IPS-20b (cell line): Measurements from ENCODE around the gene NCK2.
"Not testable (repeated sequence)": the region's sequence is repeated elsewhere in the genome, so short reads cannot be mapped to it uniquely, and the experiment has no call there.

Experiments used
- H3K27ac ChIP-seq: one replicate; pipeline ENCODE4 v1.5.1; 2013; ENCODE audit warnings: low read length
- H3K27me3 ChIP-seq: 2 replicates; pipeline ENCODE4 v1.6.1; 2013; ENCODE audit warnings: mild to moderate bottlenecking, low read length, inconsistent platforms; ENCODE audit not compliant: insufficient read depth
- H3K36me3 ChIP-seq: 2 replicates; pipeline ENCODE4 v1.6.1; 2013; ENCODE audit warnings: low read depth, mild to moderate bottlenecking, inconsistent platforms, low read length, moderate library complexity; ENCODE audit not compliant: insufficient read depth
- H3K4me1 ChIP-seq: 2 replicates; pipeline ENCODE4 v1.6.1; 2013; ENCODE audit warnings: mild to moderate bottlenecking, control low read depth, inconsistent platforms, low read length, moderate library complexity; ENCODE audit not compliant: insufficient read depth
- H3K4me3 ChIP-seq: 2 replicates; pipeline ENCODE4 v1.5.1; 2013; ENCODE audit warnings: mild to moderate bottlenecking, low read length, inconsistent platforms
- H3K9ac ChIP-seq: 2 replicates; pipeline ENCODE4 v1.6.1; 2013; ENCODE audit warnings: low read depth, mild to moderate bottlenecking, inconsistent platforms, low read length, moderate library complexity
- H3K9me3 ChIP-seq: 2 replicates; pipeline ENCODE4 v1.6.1; 2013; ENCODE audit warnings: mild to moderate bottlenecking, low read depth, low read length, inconsistent platforms; ENCODE audit not compliant: insufficient read depth

The NCK2 gene

GRCh38 chr2:105771291-105771690 lies 26.6 kb downstream of the NCK2 start:
- not testable (repeated sequence) for H3K36me3 ChIP-seq, H3K9ac ChIP-seq, H3K9me3 ChIP-seq, H3K27ac ChIP-seq, H3K27me3 ChIP-seq, H3K4me3 ChIP-seq
- peaks cover 16% of the 10 kb centered on the region; the same call in 1 of the 2 replicates for H3K4me1 ChIP-seq

DNA sequence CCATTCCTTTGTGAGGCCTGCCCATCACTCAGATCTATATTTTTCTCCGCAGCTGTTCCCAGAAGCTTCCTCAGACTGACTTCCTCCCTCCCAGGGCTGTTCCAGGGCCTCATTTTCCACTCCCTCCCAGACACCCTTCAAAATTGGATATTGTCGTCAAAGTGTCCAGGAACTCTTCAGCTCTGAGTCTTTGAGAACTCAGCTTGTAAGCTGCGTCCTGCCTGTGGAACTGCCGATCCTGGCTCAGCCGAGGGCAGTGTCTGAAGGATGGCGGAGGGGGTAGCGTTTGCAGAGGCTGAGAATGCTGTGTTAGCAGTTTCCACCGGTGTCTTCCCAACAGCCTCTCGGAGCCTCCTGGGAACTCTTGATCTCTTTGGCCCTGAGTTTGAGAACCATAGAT lies 27.1 kb downstream of the NCK2 start:
- Histone ChIP-seq H3K4me3 (no peak overlapping the region), H3K27ac (no peak overlapping the region), H3K27me3 (no peaks in the 10 kb centered on the region), H3K36me3 (no peaks in the 10 kb centered on the region), H3K9ac (no peak overlapping the region), H3K9me3 (no peaks in the 10 kb centered on the region), H3K4me1 (peaks cover 16% of the 10 kb centered on the region; the same call in 1 of the 2 replicates)

DNA sequence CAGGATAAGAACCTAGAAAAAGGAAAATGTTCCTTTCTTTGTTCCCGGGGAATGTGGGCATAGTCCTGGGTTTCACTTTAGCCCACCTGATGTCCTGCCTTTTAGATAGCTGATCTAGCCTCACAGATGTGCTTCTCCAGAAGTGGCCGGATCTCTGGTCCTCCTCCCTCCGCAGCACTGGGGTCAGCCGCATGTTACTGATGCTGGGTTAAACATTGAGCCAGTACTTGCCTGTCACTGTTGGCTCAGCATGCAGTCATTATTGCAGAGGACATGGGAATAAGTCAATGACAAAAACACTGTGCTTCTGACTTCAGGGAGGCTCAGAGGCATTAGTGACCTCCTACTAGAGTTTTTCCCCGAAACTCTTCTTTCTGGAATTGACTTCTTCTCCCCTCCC lies 27.6 kb downstream of the NCK2 start:
- Histone ChIP-seq H3K27ac (no peak overlapping the region), H3K4me3 (no peak overlapping the region), H3K36me3 (no peaks in the 10 kb centered on the region), H3K27me3 (no peaks in the 10 kb centered on the region), H3K4me1 (peaks cover 16% of the 10 kb centered on the region; the same call in 1 of the 2 replicates), H3K9ac (no peak overlapping the region), H3K9me3 (no peaks in the 10 kb centered on the region)

- Histone ChIP-seq H3K4me1 (peaks cover 16% of the 10 kb centered on the region; the same call in 1 of the 2 replicates), H3K9ac (no peak overlapping the region), H3K36me3 (no peaks in the 10 kb centered on the region), H3K9me3 (no peaks in the 10 kb centered on the region), H3K27ac (no peak overlapping the region), H3K27me3 (no peaks in the 10 kb centered on the region), H3K4me3 (no peak overlapping the region)
Observed at GRCh38 chr2:105773568-105773967, 28.9 kb downstream of the NCK2 start.

- H3K27me3 ChIP-seq: no peaks in the 10 kb centered on the region
- peaks cover 10% of the 10 kb centered on the region; the same call in 1 of the 2 replicates for H3K4me1 ChIP-seq
- no peak overlapping the region for H3K27ac ChIP-seq
- no peak overlapping the region for H3K9ac ChIP-seq
- no peak overlapping the region for H3K4me3 ChIP-seq
- no peaks in the 10 kb centered on the region for H3K36me3 ChIP-seq
- no peaks in the 10 kb centered on the region for H3K9me3 ChIP-seq
Observed at GRCh38 chr2:105774781-105775337, 30.1 kb downstream of the NCK2 start.

- Histone ChIP-seq H3K4me3 (no peak overlapping the region), H3K4me1 (peaks cover 17% of the 10 kb centered on the region; the same call in 1 of the 2 replicates), H3K27me3 (no peaks in the 10 kb centered on the region), H3K9me3 (no peaks in the 10 kb centered on the region), H3K27ac (no peak overlapping the region), H3K9ac (no peak overlapping the region), H3K36me3 (no peaks in the 10 kb centered on the region)
Observed at GRCh38 chr2:105775809-105776559, 31.3 kb downstream of the NCK2 start.

- peaks cover 20% of the 10 kb centered on the region; the same call in 1 of the 2 replicates for H3K4me1 ChIP-seq
- no peak overlapping the region for H3K4me3 ChIP-seq
- H3K36me3 ChIP-seq: no peaks in the 10 kb centered on the region
- no peak overlapping the region for H3K9ac ChIP-seq
- H3K27ac ChIP-seq: no peak overlapping the region
- H3K27me3 ChIP-seq: no peaks in the 10 kb centered on the region
- no peaks in the 10 kb centered on the region for H3K9me3 ChIP-seq
Observed at GRCh38 chr2:105776560-105776928, 31.8 kb downstream of the NCK2 start.

GRCh38 chr2:105777031-105777482 lies 32.3 kb downstream of the NCK2 start:
- Histone ChIP-seq H3K4me3 (no peak overlapping the region), H3K4me1 (peaks cover 20% of the 10 kb centered on the region; the same call in 1 of the 2 replicates), H3K9ac (no peak overlapping the region), H3K36me3 (no peaks in the 10 kb centered on the region), H3K27me3 (no peaks in the 10 kb centered on the region), H3K27ac (no peak overlapping the region), H3K9me3 (no peaks in the 10 kb centered on the region)

- no peak overlapping the region for H3K27ac ChIP-seq
Observed at GRCh38 chr2:105777506-105778055, 32.9 kb downstream of the NCK2 start.

GRCh38 chr2:105778080-105778607 lies 33.4 kb downstream of the NCK2 start:
- Histone ChIP-seq H3K9me3 (no peaks in the 10 kb centered on the region), H3K9ac (no peak overlapping the region), H3K27ac (no peak overlapping the region), H3K27me3 (no peaks in the 10 kb centered on the region), H3K36me3 (no peaks in the 10 kb centered on the region), H3K4me3 (no peak overlapping the region), H3K4me1 (peaks cover 14% of the 10 kb centered on the region; the same call in 1 of the 2 replicates)

More at GRCh38 chr2:105777506-105778055, 32.9 kb downstream of the NCK2 start:
- H3K36me3 ChIP-seq: no peaks in the 10 kb centered on the region
- no peaks in the 10 kb centered on the region for H3K27me3 ChIP-seq
- H3K4me1 ChIP-seq: peaks cover 16% of the 10 kb centered on the region; the same call in 1 of the 2 replicates
- no peak overlapping the region for H3K9ac ChIP-seq
- H3K9me3 ChIP-seq: no peaks in the 10 kb centered on the region
- H3K4me3 ChIP-seq: no peak overlapping the region

- Histone ChIP-seq H3K36me3 (no peaks in the 10 kb centered on the region), H3K9ac (no peak overlapping the region), H3K4me3 (no peak overlapping the region), H3K27ac (no peak overlapping the region), H3K4me1 (peaks cover 14% of the 10 kb centered on the region; the same call in 1 of the 2 replicates), H3K9me3 (no peaks in the 10 kb centered on the region), H3K27me3 (no peaks in the 10 kb centered on the region)
Observed at GRCh38 chr2:105779394-105779793, 34.7 kb downstream of the NCK2 start.
